ENCODE results near the gene GORASP1.

GORASP1 gene

DNA sequence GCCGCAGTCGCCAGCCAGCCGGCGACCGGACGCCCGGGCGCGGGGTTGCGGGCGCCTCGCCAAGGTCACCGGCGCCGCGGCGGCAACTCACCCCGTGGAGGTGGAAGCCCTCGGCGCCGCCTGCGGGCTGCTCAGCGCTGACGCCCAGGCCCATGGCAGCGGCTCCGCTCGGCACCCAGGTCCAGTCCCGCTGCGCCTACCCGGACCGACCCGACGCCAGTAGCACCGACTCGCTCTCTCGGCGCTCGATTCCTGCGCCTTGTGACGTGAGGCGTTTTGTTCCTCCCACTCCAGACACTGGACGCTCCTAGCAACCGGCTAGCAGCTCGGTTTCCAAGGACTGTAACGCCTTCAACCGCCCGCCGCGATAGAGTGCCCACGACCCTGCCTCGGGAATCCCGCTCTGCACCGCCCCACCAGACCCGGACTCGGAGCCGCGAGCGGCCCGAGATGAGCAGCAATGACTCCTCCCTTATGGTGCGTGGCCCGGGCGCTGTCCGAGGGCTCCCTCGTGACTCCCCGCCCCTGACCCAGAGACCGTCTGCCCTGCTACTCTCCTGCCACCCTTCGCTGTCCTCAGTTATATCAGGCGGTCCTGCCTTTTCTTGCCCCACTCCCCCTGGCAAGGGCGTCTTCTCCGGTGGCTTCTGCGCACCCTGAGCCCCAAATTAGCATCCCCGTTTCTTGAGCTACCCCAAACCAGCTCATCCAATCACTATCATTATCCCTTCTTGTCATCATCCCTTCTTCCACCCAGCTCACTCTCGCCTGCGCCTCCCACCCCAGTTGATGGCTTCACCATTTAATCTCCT, at the start of gene GORASP1, which contains the start of gene TTC21A (continued):
- TF ChIP-seq GFI1B (tag by site-specific recombination; IDR thresholded peaks at IDR 0.05) (no peak), ZNF112 (tag by site-specific recombination; IDR thresholded peaks at IDR 0.05) (no peak), WT1 (tag by site-specific recombination; IDR thresholded peaks at IDR 0.05) (no peak), ZBTB17 (tag by site-specific recombination; IDR thresholded peaks at IDR 0.05) (peak; percentile 78), SP3 (tag by site-specific recombination; IDR thresholded peaks at IDR 0.05) (peak; percentile 47; the same call in 1 of the 2 replicates), PRDM1 (tag by site-specific recombination; IDR thresholded peaks at IDR 0.05) (no peak), MEIS1 (CRISPR knock-in tag; IDR thresholded peaks at IDR 0.05; ENCODE audit: borderline replicate concordance) (no peak), ZNF394 (tag by site-specific recombination; IDR thresholded peaks at IDR 0.05; ENCODE audit: borderline replicate concordance) (peak; percentile 17; the same call in 1 of the 2 replicates), ZBTB8A (tag by site-specific recombination; IDR thresholded peaks at IDR 0.05) (peak; percentile 53; the same call in 1 of the 2 replicates), ZBTB20 (tag by site-specific recombination; IDR thresholded peaks at IDR 0.05) (peak; percentile 68), ZNF146 (tag by site-specific recombination; IDR thresholded peaks at IDR 0.05) (no peak), ZNF274 (IDR thresholded peaks at IDR 0.05; ENCODE audit: low read length) (no peak), ZNF274 (tag by site-specific recombination; IDR thresholded peaks at IDR 0.05; ENCODE audit: borderline replicate concordance) (no peak), ZNF292 (tag by site-specific recombination; IDR thresholded peaks at IDR 0.05; ENCODE audit: borderline replicate concordance, low read depth) (no peak), SALL2 (tag by site-specific recombination; IDR thresholded peaks at IDR 0.05; ENCODE audit: borderline replicate concordance) (no peak), ZNF391 (tag by site-specific recombination; IDR thresholded peaks at IDR 0.05; ENCODE audit: borderline replicate concordance, low read depth) (no peak), MZF1 (tag by site-specific recombination; IDR thresholded peaks at IDR 0.05; ENCODE audit: borderline replicate concordance) (no peak), ZNF354C (tag by site-specific recombination; IDR thresholded peaks at IDR 0.05; ENCODE audit: borderline replicate concordance, low read depth) (no peak)
- TF ChIP-seq, protein P1, sequence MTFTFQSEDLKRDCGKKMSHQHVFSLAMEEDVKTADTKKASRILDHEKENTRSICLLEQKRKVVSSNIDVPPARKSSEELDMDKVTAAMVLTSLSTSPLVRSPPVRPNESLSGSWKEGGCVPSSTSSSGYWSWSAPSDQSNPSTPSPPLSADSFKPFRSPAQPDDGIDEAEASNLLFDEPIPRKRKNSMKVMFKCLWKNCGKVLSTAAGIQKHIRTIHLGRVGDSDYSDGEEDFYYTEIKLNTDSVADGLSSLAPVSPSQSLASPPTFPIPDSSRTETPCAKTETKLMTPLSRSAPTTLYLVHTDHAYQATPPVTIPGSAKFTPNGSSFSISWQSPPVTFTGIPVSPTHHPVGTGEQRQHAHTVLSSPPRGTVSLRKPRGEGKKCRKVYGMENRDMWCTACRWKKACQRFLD (tag by site-specific recombination; IDR thresholded peaks at IDR 0.05) = no peak
- TF ChIP-seq, protein P2, sequence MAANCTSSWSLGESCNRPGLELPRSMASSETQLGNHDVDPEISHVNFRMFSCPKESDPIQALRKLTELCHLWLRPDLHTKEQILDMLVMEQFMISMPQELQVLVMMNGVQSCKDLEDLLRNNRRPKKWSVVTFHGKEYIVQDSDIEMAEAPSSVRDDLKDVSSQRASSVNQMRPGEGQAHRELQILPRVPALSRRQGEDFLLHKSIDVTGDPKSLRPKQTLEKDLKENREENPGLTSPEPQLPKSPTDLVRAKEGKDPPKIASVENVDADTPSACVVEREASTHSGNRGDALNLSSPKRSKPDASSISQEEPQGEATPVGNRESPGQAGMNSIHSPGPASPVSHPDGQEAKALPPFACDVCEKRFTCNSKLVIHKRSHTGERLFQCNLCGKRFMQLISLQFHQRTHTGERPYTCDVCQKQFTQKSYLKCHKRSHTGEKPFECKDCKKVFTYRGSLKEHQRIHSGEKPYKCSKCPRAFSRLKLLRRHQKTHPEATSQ (tag by site-specific recombination; IDR thresholded peaks at IDR 0.05) = no peak
- TF ChIP-seq, protein P3, sequence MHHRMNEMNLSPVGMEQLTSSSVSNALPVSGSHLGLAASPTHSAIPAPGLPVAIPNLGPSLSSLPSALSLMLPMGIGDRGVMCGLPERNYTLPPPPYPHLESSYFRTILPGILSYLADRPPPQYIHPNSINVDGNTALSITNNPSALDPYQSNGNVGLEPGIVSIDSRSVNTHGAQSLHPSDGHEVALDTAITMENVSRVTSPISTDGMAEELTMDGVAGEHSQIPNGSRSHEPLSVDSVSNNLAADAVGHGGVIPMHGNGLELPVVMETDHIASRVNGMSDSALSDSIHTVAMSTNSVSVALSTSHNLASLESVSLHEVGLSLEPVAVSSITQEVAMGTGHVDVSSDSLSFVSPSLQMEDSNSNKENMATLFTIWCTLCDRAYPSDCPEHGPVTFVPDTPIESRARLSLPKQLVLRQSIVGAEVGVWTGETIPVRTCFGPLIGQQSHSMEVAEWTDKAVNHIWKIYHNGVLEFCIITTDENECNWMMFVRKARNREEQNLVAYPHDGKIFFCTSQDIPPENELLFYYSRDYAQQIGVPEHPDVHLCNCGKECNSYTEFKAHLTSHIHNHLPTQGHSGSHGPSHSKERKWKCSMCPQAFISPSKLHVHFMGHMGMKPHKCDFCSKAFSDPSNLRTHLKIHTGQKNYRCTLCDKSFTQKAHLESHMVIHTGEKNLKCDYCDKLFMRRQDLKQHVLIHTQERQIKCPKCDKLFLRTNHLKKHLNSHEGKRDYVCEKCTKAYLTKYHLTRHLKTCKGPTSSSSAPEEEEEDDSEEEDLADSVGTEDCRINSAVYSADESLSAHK (tag by site-specific recombination; IDR thresholded peaks at IDR 0.05) = no peak
- TF ChIP-seq, protein P4, sequence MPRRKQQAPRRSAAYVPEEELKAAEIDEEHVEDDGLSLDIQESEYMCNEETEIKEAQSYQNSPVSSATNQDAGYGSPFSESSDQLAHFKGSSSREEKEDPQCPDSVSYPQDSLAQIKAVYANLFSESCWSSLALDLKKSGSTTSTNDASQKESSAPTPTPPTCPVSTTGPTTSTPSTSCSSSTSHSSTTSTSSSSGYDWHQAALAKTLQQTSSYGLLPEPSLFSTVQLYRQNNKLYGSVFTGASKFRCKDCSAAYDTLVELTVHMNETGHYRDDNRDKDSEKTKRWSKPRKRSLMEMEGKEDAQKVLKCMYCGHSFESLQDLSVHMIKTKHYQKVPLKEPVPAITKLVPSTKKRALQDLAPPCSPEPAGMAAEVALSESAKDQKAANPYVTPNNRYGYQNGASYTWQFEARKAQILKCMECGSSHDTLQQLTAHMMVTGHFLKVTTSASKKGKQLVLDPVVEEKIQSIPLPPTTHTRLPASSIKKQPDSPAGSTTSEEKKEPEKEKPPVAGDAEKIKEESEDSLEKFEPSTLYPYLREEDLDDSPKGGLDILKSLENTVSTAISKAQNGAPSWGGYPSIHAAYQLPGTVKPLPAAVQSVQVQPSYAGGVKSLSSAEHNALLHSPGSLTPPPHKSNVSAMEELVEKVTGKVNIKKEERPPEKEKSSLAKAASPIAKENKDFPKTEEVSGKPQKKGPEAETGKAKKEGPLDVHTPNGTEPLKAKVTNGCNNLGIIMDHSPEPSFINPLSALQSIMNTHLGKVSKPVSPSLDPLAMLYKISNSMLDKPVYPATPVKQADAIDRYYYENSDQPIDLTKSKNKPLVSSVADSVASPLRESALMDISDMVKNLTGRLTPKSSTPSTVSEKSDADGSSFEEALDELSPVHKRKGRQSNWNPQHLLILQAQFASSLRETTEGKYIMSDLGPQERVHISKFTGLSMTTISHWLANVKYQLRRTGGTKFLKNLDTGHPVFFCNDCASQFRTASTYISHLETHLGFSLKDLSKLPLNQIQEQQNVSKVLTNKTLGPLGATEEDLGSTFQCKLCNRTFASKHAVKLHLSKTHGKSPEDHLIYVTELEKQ (tag by site-specific recombination; IDR thresholded peaks at IDR 0.05; ENCODE audit: borderline replicate concordance) = no peak
- TF ChIP-seq, protein P5, sequence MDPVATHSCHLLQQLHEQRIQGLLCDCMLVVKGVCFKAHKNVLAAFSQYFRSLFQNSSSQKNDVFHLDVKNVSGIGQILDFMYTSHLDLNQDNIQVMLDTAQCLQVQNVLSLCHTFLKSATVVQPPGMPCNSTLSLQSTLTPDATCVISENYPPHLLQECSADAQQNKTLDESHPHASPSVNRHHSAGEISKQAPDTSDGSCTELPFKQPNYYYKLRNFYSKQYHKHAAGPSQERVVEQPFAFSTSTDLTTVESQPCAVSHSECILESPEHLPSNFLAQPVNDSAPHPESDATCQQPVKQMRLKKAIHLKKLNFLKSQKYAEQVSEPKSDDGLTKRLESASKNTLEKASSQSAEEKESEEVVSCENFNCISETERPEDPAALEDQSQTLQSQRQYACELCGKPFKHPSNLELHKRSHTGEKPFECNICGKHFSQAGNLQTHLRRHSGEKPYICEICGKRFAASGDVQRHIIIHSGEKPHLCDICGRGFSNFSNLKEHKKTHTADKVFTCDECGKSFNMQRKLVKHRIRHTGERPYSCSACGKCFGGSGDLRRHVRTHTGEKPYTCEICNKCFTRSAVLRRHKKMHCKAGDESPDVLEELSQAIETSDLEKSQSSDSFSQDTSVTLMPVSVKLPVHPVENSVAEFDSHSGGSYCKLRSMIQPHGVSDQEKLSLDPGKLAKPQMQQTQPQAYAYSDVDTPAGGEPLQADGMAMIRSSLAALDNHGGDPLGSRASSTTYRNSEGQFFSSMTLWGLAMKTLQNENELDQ (tag by site-specific recombination; IDR thresholded peaks at IDR 0.05; ENCODE audit: low read depth) = no peak
- TF ChIP-seq, protein P6, sequence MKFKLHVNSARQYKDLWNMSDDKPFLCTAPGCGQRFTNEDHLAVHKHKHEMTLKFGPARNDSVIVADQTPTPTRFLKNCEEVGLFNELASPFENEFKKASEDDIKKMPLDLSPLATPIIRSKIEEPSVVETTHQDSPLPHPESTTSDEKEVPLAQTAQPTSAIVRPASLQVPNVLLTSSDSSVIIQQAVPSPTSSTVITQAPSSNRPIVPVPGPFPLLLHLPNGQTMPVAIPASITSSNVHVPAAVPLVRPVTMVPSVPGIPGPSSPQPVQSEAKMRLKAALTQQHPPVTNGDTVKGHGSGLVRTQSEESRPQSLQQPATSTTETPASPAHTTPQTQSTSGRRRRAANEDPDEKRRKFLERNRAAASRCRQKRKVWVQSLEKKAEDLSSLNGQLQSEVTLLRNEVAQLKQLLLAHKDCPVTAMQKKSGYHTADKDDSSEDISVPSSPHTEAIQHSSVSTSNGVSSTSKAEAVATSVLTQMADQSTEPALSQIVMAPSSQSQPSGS (tag by site-specific recombination; IDR thresholded peaks at IDR 0.05; ENCODE audit: low read depth) = no peak
